Measurements from ENCODE around the gene GMDS.

The GMDS gene

DNA sequence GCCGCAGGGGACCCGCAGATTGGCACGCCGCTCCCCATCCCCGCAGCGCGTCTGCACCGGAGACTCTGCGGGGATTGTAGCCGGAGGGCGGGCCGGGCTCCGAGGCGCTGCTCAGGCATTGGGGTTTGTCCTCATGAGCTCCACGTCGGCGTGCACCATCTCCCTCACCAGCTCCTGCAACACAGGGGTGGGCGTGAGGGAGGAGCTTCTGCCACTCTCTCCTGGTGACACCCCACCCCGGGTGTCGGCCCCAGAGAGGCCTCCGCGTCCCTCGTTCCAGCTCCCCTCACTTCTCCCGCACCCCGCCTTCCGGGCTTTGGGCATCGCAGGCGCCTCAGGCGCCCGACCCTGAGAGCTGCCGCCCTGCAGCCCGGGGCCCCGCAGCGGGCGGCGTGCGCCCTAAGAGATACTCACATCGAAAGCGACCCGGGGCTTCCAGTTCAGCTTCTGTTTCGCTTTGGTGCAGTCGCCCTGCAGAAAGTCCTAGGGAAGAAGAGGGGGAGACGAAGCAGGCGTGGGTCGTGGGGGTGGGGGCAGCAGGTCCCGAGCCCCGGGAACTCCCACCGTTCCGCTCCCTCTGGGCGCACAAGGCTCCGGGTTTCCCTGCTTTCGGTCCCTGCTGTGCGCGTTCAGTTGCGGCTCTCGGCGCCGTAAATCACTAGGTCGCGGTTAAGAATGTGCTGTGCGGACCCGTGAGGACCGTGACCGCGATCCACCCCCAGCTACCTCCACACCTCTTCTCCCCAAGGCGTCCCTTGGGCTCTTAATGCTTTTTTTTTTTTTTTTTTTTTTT lies 621.2 kb downstream of the GMDS start:
- no peak for DNase-seq (ENCODE audit: low spot score)

DNA sequence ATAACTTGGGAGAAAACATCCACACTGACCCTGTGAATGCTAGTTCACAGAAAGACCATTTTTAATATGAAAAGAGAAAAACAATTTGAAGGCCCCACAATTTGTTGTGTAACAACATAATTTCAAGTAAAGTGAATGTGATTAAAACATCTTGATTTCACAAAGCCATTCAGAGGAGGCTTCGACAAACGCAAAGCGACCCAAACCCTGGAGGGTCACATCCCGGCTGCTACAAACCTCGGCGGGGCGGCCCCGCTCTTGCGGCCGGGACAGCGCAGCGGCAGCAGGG lies 621.7 kb downstream of the GMDS start:
- DNase-seq (ENCODE audit: low spot score): no peak

DNA sequence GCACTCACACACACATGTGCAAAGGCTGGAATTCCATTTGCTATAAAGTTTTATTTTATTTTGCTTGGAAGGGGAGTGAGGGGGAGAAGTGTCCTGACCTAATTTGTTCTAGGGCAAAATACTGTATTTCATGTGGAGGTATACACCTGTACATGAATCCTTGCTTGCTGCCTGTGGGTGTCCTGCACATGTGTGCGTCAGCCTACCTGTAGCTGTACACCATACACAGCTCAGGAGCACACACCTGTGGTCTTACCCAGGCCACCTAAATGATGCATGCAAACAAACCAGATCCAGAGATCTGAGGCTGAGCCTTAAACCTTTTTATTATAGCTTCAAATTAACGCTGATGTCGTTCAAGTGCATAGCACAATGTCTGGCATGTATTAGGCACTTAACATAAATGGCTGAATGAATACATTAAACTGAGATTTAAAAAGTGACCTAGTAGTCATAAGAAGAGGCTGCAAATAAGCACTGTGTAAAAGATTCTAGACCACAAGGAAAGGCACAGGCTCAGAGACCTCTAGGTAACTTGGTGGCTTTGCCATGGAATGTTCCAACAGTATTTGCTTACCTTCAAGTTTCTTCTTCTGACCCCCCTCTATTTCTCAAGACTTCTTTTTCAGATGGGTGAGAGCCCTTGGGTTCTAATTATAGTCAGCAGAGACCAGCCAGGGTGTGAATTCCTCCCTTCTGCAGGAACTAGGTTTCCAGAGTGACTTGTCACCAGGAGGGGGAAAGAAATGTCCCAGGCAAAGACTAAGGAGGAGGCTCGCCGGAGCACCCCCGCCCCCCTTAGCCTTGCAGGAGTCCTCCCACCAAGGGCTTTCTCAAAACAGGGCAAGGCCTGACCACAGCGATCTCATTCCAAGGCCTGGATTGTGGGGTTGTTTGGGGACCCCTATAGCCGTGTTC lies 622.3 kb downstream of the GMDS start:
- DNase-seq (ENCODE audit: low spot score): no peak

DNA sequence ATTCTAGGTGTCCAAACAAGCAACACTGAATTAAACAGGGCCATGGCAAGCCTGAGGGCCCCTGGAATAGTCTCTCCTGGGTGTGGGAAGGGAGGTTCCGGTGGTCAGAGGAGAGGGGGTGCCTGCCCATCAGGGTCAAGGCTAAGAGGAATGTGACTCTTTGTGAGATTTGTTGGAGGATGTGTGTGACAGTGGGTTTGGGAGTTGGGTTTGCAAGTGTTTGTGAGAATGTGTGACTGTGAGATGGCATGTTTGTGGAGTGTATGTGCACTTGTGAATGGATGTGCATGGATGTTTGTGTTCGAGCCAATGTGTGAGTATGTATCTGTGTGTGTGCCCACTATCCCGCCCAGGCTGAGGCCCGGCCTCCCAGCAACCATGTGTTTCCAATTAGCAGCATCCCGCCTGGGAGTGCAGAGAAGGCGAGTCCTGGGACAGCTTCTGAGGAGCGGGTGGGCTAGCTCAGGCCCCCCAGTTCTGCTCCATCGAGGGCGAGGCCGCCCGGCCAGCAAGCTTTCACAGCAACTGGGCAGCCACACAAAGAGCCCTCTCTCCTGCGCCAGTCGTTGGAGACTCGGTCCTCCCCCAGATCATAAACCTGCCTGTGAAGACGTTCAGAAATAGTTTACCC lies 623.1 kb downstream of the GMDS start:
- no peak for DNase-seq (ENCODE audit: low spot score)

DNA sequence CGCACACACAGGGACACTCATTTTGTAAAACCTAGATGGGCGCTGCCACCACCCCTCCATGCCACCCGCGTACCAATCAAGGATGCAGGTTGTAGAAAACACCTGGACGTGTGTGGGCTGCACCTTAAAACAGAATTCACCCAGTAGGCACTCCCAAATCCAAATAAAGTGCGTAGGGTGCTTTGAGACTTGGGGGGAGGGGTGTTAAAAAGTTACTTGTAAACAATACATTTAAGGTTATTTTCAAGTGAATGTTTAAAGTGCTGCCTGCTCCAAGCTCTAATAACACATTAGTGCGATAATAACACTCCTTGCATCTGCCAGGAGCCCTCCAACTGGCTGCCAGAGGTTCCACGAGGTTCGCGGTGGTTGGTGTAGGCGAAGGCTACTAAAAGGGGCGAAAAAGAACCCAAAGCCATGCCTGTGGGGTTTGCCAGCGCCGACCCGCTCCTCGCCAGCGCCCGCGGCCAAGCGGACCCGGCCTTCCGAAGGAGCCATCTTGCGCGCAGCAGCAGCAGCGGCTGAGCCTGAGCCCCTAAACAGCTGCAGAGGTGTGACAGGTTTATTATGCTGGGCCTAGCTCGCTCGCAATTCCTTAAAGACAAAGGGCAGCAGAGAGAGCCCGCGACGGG lies 624.2 kb downstream of the GMDS start:
- no peak for DNase-seq (ENCODE audit: low spot score)

DNA sequence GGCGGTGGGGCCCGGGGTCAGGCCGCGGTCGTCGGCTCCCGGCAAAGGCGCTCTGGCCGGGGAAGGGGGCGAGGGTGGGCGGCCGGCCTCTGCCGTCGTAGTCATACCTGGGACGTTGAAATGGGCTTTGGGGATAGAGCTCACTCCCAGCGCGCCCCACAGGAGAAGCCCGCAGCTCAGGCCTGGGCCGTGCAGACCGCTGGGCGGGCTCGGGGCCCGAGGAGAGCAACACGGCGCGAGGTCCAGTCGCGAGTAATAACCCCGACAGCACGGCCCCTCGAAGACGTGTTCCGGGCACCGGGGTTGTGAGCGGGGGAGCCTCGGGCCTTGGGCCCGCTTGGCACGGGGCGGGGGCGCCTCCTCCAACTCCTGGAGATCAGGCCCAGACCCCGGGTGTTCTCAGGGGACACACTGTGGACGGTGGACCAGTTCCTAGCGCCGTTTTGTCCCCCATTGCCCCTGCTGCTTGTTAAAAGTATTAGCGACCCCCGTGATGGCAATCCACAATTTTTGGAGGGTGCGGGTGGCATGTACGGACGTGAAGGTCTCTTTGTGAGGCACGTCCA lies 624.8 kb downstream of the GMDS start:
- DNase-seq (ENCODE audit: low spot score): no peak

DNA sequence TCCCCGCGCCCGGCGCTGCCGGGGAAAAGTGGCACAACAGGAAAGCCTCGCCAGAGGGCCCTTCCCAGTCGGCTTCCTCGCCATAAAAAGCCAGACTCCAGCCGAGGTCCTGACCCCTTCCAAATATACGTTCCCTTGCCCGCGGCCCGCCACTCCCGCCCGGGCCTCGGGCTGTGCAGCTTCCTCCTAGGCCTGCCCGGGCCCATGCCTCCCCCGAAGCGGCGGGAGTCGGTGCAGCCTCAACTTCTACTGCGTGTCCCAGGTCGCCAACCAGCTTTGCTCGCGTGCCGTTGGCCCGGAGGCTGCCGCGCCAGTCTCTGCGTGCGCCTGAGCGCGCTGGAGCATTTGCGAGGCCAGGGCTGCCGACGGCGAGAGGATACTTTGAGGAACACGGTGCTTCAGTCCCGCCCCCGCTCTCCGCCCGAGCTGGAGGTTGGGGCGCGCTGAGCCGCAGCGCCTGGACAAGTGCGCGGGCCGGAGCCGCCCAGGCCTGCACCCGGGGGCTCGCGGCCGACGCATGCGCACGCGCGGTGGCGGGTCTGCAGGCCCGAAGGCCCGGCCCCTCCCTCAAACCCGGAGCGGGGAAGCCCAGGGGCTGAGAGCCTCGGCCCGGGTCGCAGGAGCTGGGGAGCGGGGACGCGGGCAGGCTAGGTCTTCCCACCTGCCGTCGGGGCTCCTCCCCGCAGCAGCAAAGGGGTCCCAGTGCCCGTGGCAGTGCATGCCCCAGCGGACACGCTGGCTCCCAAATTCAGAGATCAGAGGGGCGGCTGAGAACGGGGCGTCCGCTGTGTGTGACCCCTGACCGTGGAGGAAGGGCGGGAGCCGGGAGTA lies 625.5 kb downstream of the GMDS start:
- no peak for DNase-seq (ENCODE audit: low spot score)

DNA sequence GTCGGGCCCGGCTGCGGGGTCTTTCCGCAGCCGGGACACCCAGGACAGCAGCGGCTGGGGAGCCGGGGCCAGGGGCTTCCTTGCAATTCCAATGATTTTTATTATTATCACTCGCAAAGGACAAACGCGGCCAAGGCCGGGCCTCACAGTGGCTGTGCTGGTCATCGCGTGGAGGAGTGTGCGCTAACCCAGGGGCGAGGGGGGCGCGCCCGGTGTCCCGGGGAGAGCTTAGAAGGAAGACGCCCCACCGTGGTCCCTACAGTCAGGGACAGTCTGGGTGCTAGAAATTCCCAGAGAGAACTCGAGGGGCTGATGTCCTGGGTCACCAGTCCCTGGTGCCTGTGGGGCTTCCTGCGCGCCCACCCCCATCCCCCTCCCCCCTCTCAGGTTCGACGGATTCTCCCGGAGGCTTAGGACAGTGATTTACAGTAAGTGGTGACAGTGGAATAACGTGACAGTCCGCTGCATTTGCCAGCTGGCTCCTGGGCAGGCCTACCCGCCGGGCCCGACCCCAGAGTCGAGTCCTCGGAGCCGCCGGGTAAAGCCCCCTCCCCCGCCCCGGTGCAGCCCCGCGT lies 626.2 kb downstream of the GMDS start:
- DNase-seq (ENCODE audit: low spot score): no peak

DNA sequence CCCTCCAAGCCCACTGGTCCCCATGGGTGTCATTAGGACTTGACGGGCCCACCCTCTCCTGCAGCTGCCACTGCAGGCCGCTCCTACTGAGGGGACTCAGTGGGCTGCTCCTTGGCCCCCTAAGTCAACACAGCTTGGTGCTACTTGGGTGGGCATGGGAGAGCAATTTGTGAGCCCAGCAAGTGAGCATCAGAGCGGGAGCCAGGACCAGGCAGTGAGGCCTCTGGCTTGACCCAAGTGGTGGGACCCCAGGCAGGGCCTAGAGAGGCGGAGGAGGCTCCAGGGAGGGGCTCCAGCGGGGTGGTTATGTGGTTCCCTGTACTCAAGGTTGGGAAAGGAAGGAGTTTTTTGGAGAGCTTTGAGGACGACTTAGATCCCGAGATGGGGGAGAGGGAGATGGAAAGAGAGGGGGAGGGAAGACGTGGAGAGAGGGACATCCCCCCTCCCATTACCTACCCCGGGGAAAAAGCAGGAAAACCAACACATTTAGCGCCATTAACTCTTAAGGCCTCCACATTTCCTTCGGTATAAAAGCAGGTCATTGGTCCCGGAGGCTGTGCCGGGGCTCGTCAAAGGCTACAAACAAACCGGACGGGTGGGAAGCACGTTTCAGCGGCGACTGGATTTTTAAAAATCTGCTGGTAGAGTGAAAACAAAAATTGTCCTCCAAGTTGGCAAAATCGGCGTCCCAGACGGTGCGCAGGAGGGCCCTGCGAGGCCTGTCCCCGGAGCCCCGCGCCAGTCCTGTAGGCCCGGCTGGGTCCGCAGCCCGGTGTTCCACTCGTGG lies 626.9 kb downstream of the GMDS start:
- DNase-seq (ENCODE audit: low spot score): no peak

DNA sequence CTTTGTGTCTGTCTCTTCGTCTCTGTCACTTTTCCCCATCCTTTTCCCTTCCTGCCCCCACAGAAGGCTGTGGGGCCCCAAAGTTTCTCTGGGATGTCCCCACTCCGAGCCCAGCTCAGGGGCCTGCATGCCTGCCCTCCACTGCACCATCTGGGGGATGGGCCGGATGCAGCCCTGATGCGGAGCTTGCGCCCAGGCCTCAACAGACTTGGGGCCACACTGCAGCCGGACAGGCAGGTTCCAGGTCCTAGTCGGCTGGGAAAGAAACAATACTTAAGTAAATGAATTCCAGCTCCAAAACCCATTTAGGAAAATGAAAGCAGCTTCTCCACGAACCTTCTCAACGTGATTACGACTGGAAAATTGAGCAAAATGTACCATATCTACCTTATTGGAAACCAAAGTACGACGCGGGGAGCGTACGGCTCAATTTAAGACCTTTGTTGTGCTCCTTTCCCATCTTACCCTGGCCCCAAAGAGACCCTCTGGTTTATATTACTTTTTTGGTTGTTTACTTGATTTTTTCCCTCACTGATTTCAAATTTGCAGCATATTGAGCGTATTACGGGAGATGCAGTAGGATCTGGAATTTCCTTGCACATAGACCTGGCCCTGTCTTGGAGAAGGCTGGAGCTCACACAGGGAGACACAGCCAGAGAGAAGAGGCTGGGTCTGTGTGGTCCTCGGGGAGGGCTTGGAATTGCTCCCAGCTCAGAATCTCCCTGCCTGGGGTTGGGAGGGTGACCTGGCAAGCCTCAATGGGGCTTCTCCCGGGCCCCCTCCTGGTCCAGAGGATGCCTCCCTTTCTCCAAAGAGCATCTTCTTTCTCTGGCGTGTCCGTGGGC lies 627.7 kb downstream of the GMDS start:
- DNase-seq (ENCODE audit: low spot score): no peak

DNA sequence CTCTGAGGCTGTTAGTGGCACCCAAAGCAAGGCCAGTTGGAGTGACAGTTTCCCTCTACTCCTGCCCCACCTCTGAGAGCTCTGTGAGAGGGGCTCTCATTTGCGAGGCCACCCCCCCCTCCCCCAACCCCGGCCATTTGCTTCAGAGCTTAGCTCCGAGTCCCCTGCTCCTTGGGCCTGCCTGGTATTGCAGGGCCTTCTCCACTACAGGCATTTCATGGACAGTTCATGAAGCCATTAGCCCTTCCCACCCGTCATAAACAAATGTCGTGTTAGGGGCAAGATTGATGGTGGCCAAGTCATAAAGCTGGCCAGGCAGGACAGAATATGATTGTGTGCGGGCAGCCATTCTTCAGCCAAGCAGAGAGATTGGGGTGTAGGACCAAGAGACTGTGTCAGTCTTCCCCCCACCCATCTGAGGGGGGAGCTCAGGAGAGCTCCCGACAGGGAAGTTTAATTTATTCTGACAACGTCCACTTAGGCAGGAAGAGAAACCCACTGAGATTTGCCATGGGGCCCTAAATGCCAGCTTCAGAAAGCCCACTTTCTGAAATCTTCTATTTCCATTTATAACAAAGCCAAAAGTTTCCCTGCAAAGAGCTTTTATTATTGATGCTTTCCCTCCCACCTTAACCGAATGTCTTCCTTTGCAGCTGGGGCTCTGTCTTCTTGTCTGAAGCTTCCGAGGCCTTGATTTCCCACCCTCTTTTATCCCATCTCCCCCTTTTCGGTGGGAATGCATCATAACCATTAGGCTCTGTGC lies 628.5 kb downstream of the GMDS start:
- no peak for DNase-seq (ENCODE audit: low spot score)

DNA sequence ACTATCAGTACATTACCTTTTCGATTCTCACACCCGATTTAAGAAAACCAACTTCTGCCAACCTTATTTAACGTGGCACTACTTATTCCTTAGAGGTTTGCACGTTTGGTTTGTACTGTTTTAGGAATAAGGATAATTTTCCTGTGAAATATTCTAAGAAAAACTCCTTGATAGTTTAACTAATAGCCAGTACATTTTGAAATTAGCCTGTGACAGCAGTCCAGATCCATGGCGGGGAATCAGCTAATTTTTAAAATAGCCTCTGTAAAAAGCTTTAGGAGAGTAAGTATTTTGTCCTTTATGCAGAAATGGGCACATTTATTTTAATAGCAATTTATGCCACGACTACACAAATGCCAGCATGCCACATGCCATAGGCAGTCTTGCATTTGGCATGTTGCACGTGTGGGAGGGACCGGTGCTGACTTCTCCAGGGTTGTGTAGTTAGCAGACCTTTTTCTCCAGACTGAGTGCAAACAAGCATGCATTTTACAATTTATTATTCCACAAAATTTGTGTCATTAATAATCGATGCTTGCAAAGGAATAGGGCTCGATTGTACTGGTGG lies 629.5 kb downstream of the GMDS start:
- DNase-seq (ENCODE audit: low spot score): no peak

DNA sequence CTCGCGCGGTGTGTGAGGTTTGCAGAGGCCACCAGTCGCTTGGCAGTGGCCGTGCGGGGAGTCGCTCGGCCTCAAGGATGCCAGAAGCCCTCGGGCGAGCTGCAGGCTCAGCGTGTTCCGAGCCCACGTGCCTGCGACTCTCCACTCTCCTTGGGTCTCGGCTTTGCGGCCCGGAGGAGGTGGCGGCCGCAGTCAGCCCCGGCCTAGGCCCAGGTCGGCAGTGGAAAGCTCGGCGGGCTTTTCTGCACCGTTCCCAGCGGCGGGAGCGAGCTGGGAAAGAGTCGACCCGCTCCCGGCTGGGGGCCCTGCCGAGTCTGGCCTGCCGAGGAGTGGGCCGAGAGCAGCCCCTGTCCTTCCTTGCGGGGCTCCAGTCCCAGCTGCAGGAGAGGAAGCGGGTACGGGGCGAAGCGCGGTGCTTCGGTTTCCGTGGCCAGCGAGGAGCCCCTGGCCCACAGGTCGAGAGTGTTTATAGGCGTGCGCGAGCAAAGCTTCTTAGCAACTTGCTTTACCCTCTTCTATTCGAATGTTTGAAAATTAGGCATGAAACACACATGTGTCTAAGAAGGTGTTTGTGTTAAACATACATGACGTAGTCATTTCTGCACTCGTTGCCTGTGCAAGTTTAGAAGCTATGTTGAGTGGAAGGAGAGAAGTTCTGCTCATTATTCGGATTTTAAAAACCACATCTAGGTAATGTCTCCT lies 630.1 kb downstream of the GMDS start:
- no peak for DNase-seq (ENCODE audit: low spot score)

DNA sequence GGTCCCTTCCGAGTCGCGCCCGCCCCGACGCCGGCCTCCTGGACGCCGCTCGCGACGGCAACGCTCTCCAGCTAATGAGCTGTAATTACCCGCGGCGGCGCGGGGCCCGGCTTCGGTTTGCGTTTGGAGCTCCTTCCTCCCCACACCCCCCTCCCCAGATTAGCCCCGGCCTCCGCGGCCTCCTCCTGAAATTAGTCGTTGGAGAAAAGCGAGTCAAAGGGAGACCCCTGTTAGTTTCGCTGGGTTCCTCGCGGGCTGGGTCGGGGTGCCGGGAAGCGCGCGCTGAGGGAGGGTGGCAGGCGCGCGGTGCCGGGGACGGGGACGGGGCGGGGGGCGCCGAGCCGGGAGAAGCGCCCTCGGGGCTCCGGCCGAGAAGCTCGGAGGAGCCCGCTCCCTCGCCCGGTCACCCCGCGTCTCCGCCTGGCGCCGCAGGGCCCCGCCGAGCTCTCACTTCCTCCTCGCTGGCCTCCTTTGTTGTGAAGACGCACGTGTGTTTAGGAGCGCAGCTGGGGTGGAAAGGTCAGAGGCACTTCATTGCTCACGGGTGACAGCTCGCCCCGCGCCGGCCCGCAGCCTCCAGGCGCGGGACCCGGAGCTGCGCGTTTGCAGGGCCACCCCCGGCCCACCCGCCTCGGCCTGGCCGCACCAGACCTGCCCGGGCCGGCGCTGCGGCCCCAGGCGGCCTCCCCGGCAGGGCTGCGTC lies 630.8 kb downstream of the GMDS start:
- DNase-seq (ENCODE audit: low spot score): no peak

DNA sequence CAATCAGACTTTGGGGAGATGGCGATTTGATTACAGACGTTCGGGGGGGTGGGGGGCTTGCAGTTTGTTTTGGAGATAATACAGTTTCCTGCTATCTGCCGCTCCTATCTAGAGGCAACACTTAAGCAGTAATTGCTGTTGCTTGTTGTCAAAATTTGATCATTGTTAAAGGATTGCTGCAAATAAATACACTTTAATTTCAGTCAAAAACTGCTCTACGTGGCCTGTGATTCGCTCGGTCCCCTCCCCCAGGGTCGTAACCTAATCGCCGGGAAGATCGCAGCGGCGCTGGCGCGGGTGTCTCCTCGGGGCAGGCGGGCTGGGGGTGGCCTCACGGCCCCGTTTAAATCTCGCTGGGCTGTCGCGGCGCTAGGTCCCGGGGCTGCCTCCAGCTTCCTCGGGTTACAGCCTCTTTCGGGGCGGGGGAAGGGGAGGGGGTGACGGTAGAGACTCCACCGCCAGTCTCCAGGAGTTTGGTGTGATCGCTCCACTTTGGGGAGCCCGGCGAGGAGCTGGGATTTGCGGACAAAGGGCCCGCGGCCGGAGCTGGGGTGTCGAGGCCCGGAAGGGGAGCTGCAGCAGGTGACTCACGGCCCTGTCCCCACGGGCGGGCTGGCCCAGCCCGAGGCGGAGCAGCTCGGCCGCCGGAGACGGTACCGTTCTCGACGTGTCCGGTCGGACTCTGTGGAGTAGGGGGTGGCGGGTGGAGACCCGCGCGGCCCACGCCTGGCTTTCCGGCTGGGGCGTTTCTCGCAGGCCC lies 631.5 kb downstream of the GMDS start:
- DNase-seq (ENCODE audit: low spot score): no peak

DNA sequence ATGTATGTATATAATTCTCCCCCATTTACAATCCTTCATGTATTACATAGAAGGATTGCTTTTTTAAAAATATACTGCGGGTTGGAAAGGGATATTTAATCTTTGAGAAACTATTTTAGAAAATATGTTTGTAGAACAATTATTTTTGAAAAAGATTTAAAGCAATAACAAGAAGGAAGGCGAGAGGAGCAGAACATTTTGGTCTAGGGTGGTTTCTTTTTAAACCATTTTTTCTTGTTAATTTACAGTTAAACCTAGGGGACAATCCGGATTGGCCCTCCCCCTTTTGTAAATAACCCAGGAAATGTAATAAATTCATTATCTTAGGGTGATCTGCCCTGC lies 632.1 kb downstream of the GMDS start:
- DNase-seq (ENCODE audit: low spot score): no peak
